Right lobe of liver (tissue), 4 donors: ENCODE results near the gene UBQLN3.

Experiments used
- CTCF ChIP-seq, 4 donors: fragments of 200-600 bp in 3 of 4; fragments of 450-650 bp in 1 of 4; IDR thresholded peaks; one replicate each; pipeline versions ENCODE4 v1.5.1 to v1.8.0; 2016 to 2022; ENCODE audit warnings: antibody characterized with exemption in 4 of 4, mild to moderate bottlenecking in 2 of 4
- POLR2A ChIP-seq: fragments of 450-650 bp; IDR thresholded peaks from one replicate; pipeline ENCODE4 v1.6.1; 2017; ENCODE audit warnings: antibody characterized with exemption, mild to moderate bottlenecking
- donor health status: DM: no; HTN: no; CAD: no.
- donor health status: DM: no; HTN: no; CAD: no.
- donor health status: DM: no; HTN: yes; CAD: no.

GRCh38 chr11:5486421-5486820 lies 23.3 kb downstream of the UBQLN3 start:
- no peak for TF ChIP-seq CTCF (IDR thresholded peaks at IDR 0.05)
- no peak for TF ChIP-seq POLR2A
